LNCAP (cell line): ENCODE measurements around the gene FEZ2.

ENCODE experiments used
- TF ChIP-seq, protein P1 (sequence below): fragments of 450-650 bp; IDR thresholded peaks from 2 replicates; pipeline ENCODE4 v1.5.1; 2017; ENCODE audit warnings: mild to moderate bottlenecking

The FEZ2 gene

DNA sequence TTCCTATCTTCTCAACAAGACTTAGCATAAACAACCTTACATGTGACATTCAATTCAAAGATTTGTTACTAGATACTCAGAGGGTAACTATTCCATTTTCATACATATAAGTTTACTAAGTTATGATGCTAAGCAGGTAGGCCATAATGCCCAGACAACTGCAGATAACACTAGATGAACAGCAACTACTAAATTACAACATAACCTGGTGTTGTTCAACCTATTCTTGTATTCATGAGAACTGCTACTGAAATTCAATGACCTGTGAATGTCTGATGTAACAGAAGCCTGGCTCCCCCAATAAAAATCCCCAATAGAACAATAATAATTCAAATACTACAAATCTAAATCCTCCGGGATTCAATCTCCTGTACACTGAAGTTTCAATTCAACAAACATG, 24.8 kb downstream of the FEZ2 start:
- TF ChIP-seq, protein P1, sequence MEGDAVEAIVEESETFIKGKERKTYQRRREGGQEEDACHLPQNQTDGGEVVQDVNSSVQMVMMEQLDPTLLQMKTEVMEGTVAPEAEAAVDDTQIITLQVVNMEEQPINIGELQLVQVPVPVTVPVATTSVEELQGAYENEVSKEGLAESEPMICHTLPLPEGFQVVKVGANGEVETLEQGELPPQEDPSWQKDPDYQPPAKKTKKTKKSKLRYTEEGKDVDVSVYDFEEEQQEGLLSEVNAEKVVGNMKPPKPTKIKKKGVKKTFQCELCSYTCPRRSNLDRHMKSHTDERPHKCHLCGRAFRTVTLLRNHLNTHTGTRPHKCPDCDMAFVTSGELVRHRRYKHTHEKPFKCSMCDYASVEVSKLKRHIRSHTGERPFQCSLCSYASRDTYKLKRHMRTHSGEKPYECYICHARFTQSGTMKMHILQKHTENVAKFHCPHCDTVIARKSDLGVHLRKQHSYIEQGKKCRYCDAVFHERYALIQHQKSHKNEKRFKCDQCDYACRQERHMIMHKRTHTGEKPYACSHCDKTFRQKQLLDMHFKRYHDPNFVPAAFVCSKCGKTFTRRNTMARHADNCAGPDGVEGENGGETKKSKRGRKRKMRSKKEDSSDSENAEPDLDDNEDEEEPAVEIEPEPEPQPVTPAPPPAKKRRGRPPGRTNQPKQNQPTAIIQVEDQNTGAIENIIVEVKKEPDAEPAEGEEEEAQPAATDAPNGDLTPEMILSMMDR, result no peak

DNA sequence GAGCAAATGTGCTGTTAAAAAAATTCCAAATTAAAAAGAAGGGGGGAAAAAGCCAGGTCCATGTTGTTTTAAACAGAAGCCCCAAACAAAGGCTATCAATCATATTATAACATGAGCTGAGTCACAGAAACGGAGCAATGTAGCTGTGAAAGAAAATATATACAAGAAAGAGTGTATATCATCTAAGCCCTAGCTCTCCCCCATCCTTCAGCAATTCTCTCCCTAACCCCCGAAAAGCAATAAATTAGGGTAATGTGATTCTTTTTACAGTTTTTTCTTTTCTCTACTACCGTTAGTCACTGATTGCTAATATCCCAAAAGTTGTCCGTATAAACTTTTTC, 25.3 kb downstream of the FEZ2 start:
- TF ChIP-seq, protein P1, result no peak

DNA sequence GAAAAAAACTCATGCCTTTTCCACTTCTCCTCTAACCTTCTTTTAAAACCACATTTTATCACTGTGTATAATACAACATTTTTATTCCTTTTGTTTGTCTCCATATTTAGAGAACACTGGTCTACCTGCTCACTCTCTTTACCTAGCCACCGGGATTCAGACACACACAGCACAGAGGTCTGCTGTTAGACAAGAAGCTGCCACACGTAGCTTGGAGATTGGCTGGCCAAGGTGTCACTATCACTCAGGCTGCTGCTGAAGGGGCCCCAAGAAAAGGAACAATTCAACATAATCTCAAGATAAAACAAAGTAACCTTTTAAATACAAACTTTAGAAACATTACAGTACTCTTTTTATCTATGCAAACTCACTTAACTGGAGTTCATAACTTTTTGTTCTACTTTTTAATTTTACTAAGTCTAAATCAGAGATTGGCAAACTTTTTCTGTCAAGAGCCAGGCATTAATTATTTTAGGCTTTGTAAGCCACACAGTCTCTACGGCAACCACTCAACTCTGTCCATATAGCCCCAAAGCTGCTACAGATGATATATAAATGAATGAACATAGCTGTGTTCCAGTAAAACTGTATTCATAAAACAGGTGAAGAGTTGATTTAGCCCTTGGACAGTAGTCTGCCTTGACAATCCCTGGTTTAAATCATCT, 25.8 kb downstream of the FEZ2 start:
- TF ChIP-seq, protein P1, result no peak

DNA sequence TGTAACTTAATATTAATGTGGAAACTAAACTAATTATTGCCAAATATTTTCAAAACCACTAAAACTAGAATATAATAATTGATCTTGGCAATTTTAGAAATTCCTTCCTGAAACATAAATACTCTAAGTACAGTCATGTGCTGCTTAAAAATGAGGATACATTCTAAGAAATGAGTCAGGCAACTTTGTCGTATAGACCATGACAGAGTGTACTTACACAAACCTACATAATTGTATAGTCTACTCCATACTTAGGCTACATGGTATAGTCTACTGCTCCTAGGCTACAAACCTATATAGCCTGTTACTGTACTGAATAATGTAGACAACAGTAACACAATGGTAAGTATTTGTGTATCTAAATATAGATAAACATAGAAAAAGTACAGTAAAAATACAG, 27.6 kb downstream of the FEZ2 start:
- TF ChIP-seq, protein P1, result no peak

DNA sequence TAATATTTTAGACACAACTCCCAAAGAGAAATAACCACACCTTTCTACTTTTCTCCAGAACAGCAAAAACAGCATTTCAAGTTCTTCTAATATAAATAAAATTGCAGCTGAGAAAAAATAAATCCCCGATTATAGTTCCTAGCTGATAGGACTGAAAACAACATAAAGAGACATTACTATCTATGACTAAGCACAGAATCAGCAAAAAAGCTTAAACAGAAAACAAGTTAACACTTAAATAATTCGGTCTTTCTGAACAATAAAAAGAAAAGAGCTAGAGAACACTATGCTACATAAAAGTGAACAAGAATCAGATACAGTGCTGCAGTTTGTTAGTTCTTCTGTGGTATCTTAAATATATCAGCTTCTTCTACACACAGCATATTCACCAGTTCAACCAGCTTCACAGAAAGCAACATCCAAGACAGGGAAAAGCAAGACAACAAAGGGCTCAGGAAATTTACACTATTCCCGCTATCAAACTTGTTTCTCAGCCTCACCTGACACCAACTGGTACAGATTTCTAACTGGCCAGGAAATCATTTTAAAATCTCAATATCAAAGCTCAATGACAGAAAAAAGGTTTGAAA, 28.6 kb downstream of the FEZ2 start:
- TF ChIP-seq, protein P1, result no peak

DNA sequence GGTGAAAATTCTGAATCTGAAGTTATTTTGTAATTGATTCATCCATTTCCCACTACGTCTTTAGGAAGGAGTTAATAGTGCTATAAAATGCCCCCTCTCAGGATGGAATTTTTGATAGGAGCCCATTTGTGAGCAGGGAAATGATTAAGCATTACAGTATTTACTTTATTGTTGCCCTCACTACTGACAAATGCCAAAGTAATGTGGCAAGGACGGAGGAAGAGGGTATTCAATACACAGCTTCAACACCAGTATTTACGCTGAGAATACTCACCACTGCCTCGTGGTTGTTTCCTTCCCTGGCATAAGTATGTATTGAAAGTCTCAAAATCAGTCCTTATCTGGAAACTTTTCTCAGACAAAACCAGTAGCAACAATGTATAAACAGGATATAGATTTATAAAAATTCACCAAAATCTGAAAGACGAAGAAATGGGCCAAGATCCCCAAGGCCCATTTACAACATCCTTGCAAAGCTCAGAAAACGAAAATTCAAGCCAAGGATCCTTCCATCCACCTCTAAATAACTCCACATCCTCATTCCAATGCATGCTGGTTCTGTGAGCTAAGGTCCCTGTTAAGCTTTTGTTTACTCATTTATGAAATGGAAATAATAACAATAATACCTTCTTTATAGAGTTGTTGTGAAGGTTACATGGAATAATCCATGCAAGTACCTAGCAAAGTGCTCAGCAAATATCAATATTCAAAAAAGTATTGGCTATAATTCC, 29.3 kb downstream of the FEZ2 start:
- TF ChIP-seq, protein P1, result no peak

DNA sequence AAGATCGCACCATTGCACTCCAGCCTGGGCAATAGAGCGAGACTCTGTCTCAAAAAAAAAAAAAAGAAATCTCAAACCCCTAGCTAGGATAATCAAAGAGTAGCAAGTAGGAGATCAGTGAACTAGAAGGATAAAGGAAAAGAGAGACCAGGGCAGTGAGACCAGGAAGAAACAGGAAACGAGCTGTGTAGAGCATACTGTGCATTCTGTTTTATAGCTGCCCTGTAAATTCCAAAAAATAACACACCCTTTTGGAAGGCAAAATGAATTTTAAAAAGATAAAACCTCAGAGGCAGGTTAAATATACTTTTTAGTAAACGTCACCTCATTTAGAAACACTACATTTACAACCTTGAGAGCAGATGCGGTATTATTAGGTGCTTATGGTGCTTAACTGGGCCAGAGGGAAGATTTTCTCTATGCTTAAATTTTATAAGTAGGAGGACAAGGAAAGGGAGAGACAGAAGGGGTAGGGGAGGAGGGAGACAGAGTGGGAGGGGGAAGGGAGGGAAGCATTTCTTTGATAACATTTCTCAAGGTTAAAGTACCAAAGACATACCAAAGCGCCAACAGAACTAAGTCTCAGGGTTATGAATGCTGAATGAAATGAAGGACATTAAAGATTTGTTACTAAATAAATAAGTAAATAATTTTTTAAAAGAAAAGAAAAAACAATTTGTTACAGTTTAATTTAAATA, 30.1 kb downstream of the FEZ2 start:
- TF ChIP-seq, protein P1, result no peak
